Keratinocyte (primary cell): ENCODE data around the gene FNIP2. TPM values are rescaled to one million over a fixed set of nuclear protein-coding genes. Genes with fewer than 3 reads are reported as not detected.

Experiments
- DNase-seq: peaks from one replicate; pipeline ENCODE4 v3.0.0-alpha.2; 2011; ENCODE audit warnings: low read depth, missing footprints, low spot score
- FAIRE-seq: peaks from 2 replicates; lab custom pipeline; 2011; peaks lifted over from hg19 to GRCh38; lab: Jason Lieb, UNC
- H2AFZ ChIP-seq: 2 replicates; pipeline ENCODE4 v1.6.0; 2012; ENCODE audit warnings: low read length, control low read depth, inconsistent platforms; ENCODE audit not compliant: control insufficient read depth
- H3K27ac ChIP-seq: 2 replicates; pipeline ENCODE4 v1.5.1; 2011; ENCODE audit warnings: low read length; ENCODE audit not compliant: control insufficient read depth, insufficient read depth
- H3K27me3 ChIP-seq: 3 replicates; pipeline ENCODE4 v1.6.0; 2011; ENCODE audit warnings: low read length; ENCODE audit not compliant: control insufficient read depth, insufficient read depth; ENCODE audit errors: extremely low read depth
- H3K36me3 ChIP-seq, 2 experiments: 2 replicates in 1 of 2; 3 replicates in 1 of 2; pipeline ENCODE4 v1.5.1; 2011; ENCODE audit warnings: low read length in 2 of 2, mild to moderate bottlenecking in 1 of 2; ENCODE audit not compliant: control insufficient read depth in 2 of 2, insufficient read depth in 2 of 2; ENCODE audit errors: extremely low read depth in 1 of 2
- H3K4me1 ChIP-seq: 3 replicates; pipeline ENCODE4 v1.5.1; 2011; ENCODE audit warnings: low read length; ENCODE audit not compliant: control insufficient read depth, insufficient read depth; ENCODE audit errors: extremely low read depth
- H3K4me2 ChIP-seq: 3 replicates; pipeline ENCODE4 v1.6.0; 2011; ENCODE audit warnings: low read depth, low read length; ENCODE audit not compliant: control insufficient read depth, insufficient read depth; ENCODE audit errors: extremely low read depth
- H3K4me3 ChIP-seq, 3 experiments: fragments of 200-600 bp in 1 of 3; sonication (generic) in 1 of 3; 2 replicates in 2 of 3; 3 replicates in 1 of 3; pipeline ENCODE4 v1.5.1; 2011 to 2016; ENCODE audit warnings: low read length in 3 of 3, mild to moderate bottlenecking in 3 of 3, control low read depth in 2 of 3, inconsistent platforms in 1 of 3, low read depth in 1 of 3, mixed read lengths in 1 of 3, mixed run types in 1 of 3, moderate library complexity in 1 of 3; ENCODE audit not compliant: control insufficient read depth in 2 of 3, insufficient read depth in 2 of 3; ENCODE audit errors: extremely low read depth in 1 of 3
- H3K79me2 ChIP-seq: 2 replicates; pipeline ENCODE4 v1.6.0; 2012; ENCODE audit warnings: low read length; ENCODE audit not compliant: control insufficient read depth, insufficient read depth
- H3K9ac ChIP-seq: 3 replicates; pipeline ENCODE4 v1.6.0; 2011; ENCODE audit warnings: low read length; ENCODE audit not compliant: control insufficient read depth, insufficient read depth; ENCODE audit errors: extremely low read depth
- H3K9me1 ChIP-seq: 3 replicates; pipeline ENCODE4 v1.6.0; 2011; ENCODE audit warnings: low read length; ENCODE audit not compliant: control insufficient read depth, insufficient read depth; ENCODE audit errors: extremely low read depth
- H3K9me3 ChIP-seq: 2 replicates; pipeline ENCODE4 v1.5.1; 2012; ENCODE audit warnings: low read depth, low read length; ENCODE audit not compliant: control insufficient read depth
- H4K20me1 ChIP-seq: 3 replicates; pipeline ENCODE4 v1.6.0; 2011; ENCODE audit warnings: low read length; ENCODE audit not compliant: control insufficient read depth, insufficient read depth; ENCODE audit errors: extremely low read depth
- EZH2 ChIP-seq: IDR thresholded peaks from one replicate; pipeline ENCODE4 v1.6.1; 2012; ENCODE audit warnings: inconsistent platforms, mild to moderate bottlenecking, low read length, moderate library complexity
- dilution Hi-C: fragments of 300-500 bp; cut with MboI; formaldehyde crosslinking; loops from one replicate; pipeline ENCODE4 v1.7.0; 2020; ENCODE audit warnings: low sequenced_read_pairs; ENCODE audit not compliant: extremely low pct_ligation_motif_present
- polyA plus RNA-seq, 5 experiments: library from polyadenylated mRNA; depleted of rRNA in 3 of 5; stranded (reverse) in 3 of 5; stranded (forward) in 1 of 5; unstranded in 1 of 5; fragments of >200 nt; gene quantifications; 1 replicate in 1 of 5; 2 replicates in 3 of 5; 3 replicates in 1 of 5; pipeline versions ENCODE4 v1.2.1 to v1.2.3, GENCODE V29; 2011 to 2012; ENCODE audit warnings: missing spikeins in 2 of 5, low read depth in 1 of 5, low replicate concordance in 1 of 5
- TF ChIP-seq, protein P1 (sequence below), 3 experiments: IDR thresholded peaks in 1 of 3; conservative IDR thresholded peaks in 1 of 3; optimal IDR thresholded peaks in 1 of 3; 2 replicates in 2 of 3; 3 replicates in 1 of 3; pipeline versions ENCODE3 to v1.5.1; 2011; ENCODE audit warnings: low read length in 3 of 3, mild to moderate bottlenecking in 3 of 3, moderate library complexity in 2 of 3, control low read depth in 1 of 3, inconsistent platforms in 1 of 3; ENCODE audit not compliant: insufficient read depth in 2 of 3; ENCODE audit errors: extremely low read depth in 1 of 3

The FNIP2 gene
- polyA plus RNA-seq, 1 donor (not counting 4 experiments of a cell fraction or from before 2014, with no cell fraction given), result 6.2 TPM

- no peak overlapping the region for H3K9ac ChIP-seq
- peaks cover 19% of the 10 kb centered on the region for H3K4me1 ChIP-seq
- H3K36me3 ChIP-seq, result no peaks in the 10 kb centered on the region
- H2AFZ ChIP-seq, result no peak overlapping the region
- TF ChIP-seq, protein P1, sequence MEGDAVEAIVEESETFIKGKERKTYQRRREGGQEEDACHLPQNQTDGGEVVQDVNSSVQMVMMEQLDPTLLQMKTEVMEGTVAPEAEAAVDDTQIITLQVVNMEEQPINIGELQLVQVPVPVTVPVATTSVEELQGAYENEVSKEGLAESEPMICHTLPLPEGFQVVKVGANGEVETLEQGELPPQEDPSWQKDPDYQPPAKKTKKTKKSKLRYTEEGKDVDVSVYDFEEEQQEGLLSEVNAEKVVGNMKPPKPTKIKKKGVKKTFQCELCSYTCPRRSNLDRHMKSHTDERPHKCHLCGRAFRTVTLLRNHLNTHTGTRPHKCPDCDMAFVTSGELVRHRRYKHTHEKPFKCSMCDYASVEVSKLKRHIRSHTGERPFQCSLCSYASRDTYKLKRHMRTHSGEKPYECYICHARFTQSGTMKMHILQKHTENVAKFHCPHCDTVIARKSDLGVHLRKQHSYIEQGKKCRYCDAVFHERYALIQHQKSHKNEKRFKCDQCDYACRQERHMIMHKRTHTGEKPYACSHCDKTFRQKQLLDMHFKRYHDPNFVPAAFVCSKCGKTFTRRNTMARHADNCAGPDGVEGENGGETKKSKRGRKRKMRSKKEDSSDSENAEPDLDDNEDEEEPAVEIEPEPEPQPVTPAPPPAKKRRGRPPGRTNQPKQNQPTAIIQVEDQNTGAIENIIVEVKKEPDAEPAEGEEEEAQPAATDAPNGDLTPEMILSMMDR (optimal IDR thresholded peaks at IDR 0.05 in 1 of 3, IDR thresholded peaks at IDR 0.05 in 1 of 3, conservative IDR thresholded peaks at IDR 0.05 in 1 of 3; ENCODE audit: extremely low read depth in 1 of 3, insufficient read depth in 2 of 3, low read length in 3 of 3), result no peak
- no peak for TF ChIP-seq EZH2
- no peaks in the 10 kb centered on the region for H4K20me1 ChIP-seq
- H3K79me2 ChIP-seq, result peaks cover 30% of the 10 kb centered on the region
- no peak overlapping the region for H3K27ac ChIP-seq
- H3K4me3 ChIP-seq, result no peak overlapping the region
- no peaks in the 10 kb centered on the region for H3K9me1 ChIP-seq
- no peaks in the 10 kb centered on the region for H3K9me3 ChIP-seq
- dilution Hi-C loops, result no loop called here
- H3K27me3 ChIP-seq, result no peaks in the 10 kb centered on the region
- DNase-seq, result no peak
- no peak overlapping the region for H3K4me2 ChIP-seq
- FAIRE-seq, result no peak
Observed at GRCh38 chr4:158777423-158778155, 8.8 kb downstream of the FNIP2 start.

- Histone ChIP-seq H3K36me3 (no peaks in the 10 kb centered on the region), H3K9me1 (no peaks in the 10 kb centered on the region), H3K4me2 (no peak overlapping the region), H3K9ac (no peak overlapping the region), H2AFZ (no peak overlapping the region), H3K79me2 (peaks cover 26% of the 10 kb centered on the region), H3K4me1 (peaks cover 25% of the 10 kb centered on the region), H3K27me3 (no peaks in the 10 kb centered on the region), H4K20me1 (no peaks in the 10 kb centered on the region), H3K9me3 (no peaks in the 10 kb centered on the region), H3K27ac (no peak overlapping the region), H3K4me3 (no peak overlapping the region)
- FAIRE-seq, result no peak
- dilution Hi-C loops, result no loop called here
- TF ChIP-seq, protein P1 (optimal IDR thresholded peaks at IDR 0.05 in 1 of 3, IDR thresholded peaks at IDR 0.05 in 1 of 3, conservative IDR thresholded peaks at IDR 0.05 in 1 of 3; ENCODE audit: extremely low read depth in 1 of 3, insufficient read depth in 2 of 3, low read length in 3 of 3), result no peak
- TF ChIP-seq EZH2, result no peak
- no peak for DNase-seq
Observed at GRCh38 chr4:158778156-158778711, 9.4 kb downstream of the FNIP2 start.
